Activated T-cell treated with anti-CD3 and anti-CD28 coated beads for 24 hours (primary cell): ENCODE data around the gene ARMC12.
A peak's percentile ranks its signal among the peaks of the same experiment; 100 is the strongest.

ENCODE experiments used
- DNase-seq: peaks from one replicate; pipeline ENCODE4 v3.0.0-alpha.2; 2020; ENCODE audit warnings: low read depth

ARMC12 gene

GRCh38 chr6:35736253-35736894 is 458 bp upstream of the ARMC12 start:
- peak; percentile 82 for DNase-seq

DNA sequence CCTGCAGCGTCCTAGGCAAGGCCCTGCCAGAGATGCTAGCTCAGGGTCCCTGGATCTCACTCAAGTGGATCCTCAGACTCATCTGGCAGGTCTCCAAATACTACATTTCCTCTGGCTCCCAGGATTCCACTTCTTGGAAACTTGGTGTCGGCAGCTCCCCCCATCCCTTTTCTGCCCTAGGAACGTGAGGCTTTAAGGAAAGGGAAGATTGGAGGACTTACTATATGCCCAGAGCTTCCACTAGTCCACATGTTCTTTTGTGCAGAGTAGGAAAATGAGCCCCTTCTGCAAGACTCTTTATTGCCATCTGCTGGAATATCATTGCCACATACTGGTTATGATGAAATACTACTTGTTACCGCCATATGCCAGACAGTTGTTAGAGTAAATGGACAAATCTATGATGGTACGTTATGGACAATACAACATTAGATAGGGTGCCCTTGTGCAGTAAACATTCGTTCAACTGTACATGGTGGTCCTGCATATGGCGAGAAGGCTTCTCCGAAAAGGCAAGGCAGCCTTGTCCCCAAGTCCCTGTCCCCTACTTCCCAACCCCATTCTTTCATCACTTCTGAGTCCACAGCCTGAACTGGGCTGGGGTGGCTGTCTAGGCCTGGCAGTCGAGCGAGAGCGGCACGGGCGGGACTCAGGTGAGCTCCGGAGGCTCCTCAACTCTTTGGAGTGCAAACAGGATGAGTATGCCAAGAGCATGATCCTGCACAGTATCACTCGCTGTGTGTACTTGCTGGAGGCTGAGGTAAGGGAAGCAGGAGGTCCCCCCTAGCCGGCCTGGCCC is 780 bp downstream of the ARMC12 start:
- DNase-seq = no peak

- no peak for DNase-seq
These were observed 3.1 kb downstream of the ARMC12 start for GRCh38 chr6:35739645-35740524.

DNA sequence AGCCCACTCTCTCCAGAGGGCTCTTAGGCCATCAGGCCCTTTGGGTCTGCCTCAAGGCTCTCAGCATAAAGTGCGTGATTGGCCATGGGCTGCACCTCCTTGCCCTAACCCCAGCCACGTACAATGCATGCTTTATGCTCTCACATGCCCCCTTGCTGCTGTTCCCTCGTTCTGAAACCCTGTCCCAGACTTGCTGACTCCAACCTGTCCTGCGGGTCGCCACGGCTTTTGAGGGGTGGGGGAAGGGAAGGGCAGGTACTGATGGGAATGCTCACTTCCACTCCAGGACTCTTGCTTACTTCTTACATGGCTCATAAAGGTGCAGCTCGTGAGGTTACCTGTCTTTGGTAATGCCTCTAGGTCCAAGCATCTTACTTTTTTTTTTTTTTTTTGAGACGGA is 6.0 kb downstream of the ARMC12 start:
- DNase-seq = no peak

DNA sequence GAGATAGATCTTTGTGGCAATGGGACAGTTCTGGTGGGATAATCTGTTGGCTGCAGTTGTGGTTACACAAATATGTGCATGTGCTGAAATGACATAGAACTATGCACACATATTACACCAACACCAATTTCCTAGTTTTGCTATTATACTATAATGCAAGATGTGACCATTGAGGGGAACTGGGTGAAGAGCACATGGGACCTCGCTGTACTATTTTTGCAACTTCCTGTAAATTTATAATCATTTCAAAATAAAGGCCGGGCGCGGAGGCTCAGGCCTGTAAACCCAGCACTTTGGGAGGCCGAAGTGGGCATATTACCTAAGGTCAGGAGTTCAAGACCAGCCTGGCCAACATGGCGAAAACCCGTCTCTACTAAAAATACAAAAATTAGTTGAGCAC is 8.7 kb downstream of the ARMC12 start:
- DNase-seq = no peak

- DNase-seq = no peak
These were observed 9.7 kb downstream of the ARMC12 start for GRCh38 chr6:35746516-35746915.

- DNase-seq = no peak
These were observed 11.0 kb downstream of the ARMC12 start for GRCh38 chr6:35747877-35748276.

- no peak for DNase-seq
These were observed 13.7 kb downstream of the ARMC12 start for GRCh38 chr6:35750557-35750956.

DNA sequence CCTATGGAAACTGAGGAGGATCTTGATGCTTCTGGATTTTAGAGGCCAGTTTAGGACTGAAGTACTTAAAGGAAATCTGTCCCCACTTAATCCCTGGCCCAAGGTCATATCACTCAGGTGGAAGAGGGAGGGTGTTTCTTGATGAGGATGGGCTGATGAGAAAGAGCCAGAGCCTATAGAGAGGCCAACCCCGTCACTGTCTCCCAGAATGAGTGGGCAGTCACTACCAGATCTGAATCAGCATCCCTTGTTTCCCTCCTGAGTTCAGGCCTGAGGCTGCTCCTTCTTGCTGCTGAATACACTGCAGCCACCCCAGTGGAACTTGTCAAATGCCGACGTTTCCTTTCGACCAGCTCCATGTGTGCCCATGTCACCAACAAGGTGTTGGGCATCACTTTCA is 14.8 kb downstream of the ARMC12 start:
- no peak for DNase-seq

DNA sequence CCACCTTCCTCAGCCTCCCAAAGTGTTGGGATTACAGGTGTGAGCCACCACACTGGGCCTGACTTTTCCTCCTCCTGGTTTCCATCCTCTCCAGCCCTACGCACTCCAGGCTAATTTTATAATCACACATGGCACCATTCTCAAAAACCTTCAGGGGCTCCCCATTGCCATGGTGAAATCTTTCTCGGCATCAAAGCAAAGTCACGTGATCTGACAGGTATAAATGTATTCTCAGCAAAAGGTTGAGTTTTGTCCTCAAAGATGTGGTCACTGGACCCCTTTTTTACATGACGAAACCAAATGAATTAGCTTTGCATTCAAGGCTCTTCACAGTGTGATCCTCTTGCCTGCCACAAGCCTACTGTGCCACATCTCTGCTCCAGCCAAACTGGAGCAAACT is 15.5 kb downstream of the ARMC12 start:
- no peak for DNase-seq

GRCh38 chr6:35754452-35755277 is 17.8 kb downstream of the ARMC12 start:
- no peak for DNase-seq

DNA sequence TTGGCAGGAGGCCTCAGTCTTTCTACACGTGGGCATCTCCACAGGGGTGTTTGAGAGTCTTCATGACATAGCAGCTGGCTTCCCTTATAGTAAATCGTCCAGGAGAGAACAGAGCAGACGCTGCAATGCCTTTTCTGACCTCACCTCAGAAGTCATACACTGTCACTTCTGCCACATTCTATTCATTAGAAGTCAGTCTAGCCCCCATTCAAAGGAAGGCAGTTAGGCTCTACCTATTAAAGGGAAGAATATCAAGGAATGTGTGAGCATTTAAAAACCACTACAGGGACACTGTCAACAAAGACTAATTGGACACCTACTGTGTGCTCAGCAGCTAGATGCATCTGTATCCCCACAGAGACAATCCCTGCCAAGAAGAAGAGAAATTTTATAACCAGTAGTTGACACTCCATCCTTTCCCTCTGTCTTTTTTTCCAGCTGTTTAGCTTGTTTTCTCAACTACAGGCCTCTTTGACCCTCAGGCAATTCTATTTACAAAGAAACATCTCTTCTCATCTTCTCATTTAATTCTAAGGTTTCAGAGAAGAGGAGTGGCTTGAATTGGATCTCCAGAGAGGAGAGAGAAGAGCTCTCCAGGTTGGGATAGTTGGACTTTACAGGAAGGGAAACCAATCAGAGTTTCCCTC is 18.6 kb downstream of the ARMC12 start:
- no peak for DNase-seq

GRCh38 chr6:35757456-35758123 is 20.8 kb downstream of the ARMC12 start:
- DNase-seq = no peak

DNA sequence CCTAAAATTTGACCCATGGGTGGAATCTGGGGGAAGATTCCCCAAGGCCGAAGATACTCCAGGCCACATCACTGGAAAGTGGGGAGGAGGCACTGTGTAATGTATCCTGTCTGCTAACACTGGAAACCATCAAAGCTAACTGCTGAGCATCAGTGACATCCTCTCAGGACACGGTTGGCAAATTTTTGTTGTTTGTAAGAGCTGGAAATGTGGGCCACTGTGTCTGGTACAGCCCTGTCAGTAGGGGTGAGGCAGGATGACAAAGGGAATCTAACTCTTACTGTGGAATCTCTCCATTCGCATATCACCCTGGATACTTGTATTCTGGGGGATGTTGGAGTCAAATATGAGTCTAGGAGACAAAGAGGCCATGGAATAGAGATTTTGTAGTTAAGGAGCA is 22.6 kb downstream of the ARMC12 start:
- DNase-seq = no peak

GRCh38 chr6:35765739-35766138 is 28.9 kb downstream of the ARMC12 start:
- DNase-seq = no peak

DNA sequence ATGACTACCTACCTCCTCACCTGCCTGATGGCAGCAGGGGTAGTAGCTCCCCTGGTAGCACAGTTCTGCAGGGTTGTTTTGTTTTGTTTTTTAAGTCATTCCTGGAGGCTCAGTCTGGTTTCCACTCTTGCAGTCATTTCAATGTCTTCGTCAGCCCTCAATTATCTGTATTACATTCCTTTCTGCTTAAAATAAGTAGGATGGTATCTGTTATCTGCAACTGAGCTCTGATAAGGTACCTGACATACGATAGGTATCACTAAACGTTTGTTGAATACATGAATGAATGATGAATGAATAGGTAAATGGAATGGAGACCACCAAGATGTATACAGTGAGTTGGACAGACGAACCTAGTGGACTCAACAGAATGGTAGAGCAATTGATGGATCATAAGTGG is 32.4 kb downstream of the ARMC12 start:
- DNase-seq = no peak

DNA sequence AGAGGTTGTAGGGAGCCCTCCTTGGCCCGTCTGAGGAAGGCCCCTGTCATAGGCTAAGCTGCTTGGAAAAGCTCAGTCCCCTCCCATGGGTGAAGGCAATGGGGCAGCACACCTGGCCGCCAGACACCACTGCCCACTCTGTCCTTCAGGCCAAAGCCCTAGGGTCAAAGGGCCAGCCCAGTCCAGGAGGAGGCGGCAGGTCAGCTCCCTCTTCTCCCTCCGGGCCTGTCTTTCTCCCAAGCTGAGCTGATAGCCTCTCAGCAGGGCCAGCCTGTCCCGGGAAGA is 34.5 kb downstream of the ARMC12 start:
- no peak for DNase-seq

- no peak for DNase-seq
These were observed 37.4 kb downstream of the ARMC12 start for GRCh38 chr6:35774116-35774794.

- no peak for DNase-seq
These were observed 38.2 kb downstream of the ARMC12 start for GRCh38 chr6:35775031-35775430.
